OCI-LY1 (cell line): Measurements from ENCODE around the gene CHMP6.

Source experiments
- EZH2 ChIP-seq: fragments of 200-600 bp; sonication (generic), shearing (Covaris generic); IDR thresholded peaks from 2 replicates; pipeline ENCODE4 v1.8.0; 2017; ENCODE audit warnings: borderline replicate concordance, mixed run types, mild to moderate bottlenecking, antibody characterized with exemption, low read length, moderate library complexity, mixed read lengths
- TF ChIP-seq, protein P1 (sequence below): fragments of 200-600 bp; sonication (generic), shearing (Covaris generic); IDR thresholded peaks from 2 replicates; pipeline ENCODE4 v1.5.1; 2017; ENCODE audit warnings: mild to moderate bottlenecking, antibody characterized with exemption, low read length, moderate library complexity, mixed read lengths

DNA sequence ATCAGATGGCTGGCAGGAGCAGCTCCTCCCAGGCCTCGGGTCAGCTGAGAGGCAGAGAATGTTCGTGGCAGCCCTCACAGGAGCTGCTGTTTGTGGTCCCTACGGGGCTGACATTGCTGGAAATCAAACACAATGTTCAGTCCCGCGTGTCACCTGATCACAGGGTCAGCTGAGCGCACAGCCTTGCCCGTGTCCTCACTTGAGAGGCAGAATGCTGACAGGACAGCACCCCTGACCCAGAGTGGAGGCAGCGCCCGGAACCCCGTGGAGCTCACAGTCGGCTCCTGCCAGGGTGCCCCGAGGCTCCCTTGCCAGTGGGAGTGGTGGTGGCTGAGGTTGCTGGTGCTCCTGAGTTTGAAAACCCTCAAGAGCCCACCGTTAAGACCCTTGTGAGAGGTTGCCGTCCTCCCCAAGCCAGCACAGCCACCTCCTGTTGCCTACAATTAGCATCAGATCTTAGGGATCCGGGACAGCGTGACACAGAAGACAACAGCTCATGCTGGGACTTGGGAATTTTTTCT, 3.6 kb upstream of the CHMP6 start:
- TF ChIP-seq, protein P1, sequence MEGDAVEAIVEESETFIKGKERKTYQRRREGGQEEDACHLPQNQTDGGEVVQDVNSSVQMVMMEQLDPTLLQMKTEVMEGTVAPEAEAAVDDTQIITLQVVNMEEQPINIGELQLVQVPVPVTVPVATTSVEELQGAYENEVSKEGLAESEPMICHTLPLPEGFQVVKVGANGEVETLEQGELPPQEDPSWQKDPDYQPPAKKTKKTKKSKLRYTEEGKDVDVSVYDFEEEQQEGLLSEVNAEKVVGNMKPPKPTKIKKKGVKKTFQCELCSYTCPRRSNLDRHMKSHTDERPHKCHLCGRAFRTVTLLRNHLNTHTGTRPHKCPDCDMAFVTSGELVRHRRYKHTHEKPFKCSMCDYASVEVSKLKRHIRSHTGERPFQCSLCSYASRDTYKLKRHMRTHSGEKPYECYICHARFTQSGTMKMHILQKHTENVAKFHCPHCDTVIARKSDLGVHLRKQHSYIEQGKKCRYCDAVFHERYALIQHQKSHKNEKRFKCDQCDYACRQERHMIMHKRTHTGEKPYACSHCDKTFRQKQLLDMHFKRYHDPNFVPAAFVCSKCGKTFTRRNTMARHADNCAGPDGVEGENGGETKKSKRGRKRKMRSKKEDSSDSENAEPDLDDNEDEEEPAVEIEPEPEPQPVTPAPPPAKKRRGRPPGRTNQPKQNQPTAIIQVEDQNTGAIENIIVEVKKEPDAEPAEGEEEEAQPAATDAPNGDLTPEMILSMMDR = no peak
- no peak for TF ChIP-seq EZH2
